CD8-positive, alpha-beta memory T cell (primary cell): ENCODE measurements around the gene DCPS. TPM values are rescaled to one million over a fixed set of nuclear protein-coding genes. Genes with fewer than 3 reads are reported as not detected.
"Not testable (repeated sequence)": the region's sequence is repeated elsewhere in the genome, so short reads cannot be mapped to it uniquely, and the experiment has no call there.

Source experiments
- CTCF ChIA-PET: fragments of 350-600 bp; sonication (Branson Sonifier 250); formaldehyde crosslinking; loops from one replicate; lab custom pipeline; 2021; ENCODE audit warnings: antibody characterized with exemption; lab: Charles Lee
- POLR2A ChIA-PET: fragments of 350-600 bp; sonication (Branson Sonifier 250); formaldehyde crosslinking; loops from one replicate; lab custom pipeline; 2021; ENCODE audit warnings: antibody characterized with exemption; lab: Charles Lee
- DNase-seq, 5 donors: peaks; one replicate each; pipeline versions ENCODE4 v3.0.0 to v3.0.0-alpha.2; 2020 to 2022; ENCODE audit warnings: mixed read lengths in 1 of 5
- H3K27ac ChIP-seq: one replicate; pipeline ENCODE4 v1.7.0; 2013; ENCODE audit warnings: low read depth, mild to moderate bottlenecking, low read length, moderate library complexity
- H3K27me3 ChIP-seq: 2 replicates; pipeline ENCODE4 v1.7.0; 2013; ENCODE audit warnings: low read length, mild to moderate bottlenecking; ENCODE audit not compliant: insufficient read depth, poor library complexity, severe bottlenecking
- H3K36me3 ChIP-seq: 2 replicates; pipeline ENCODE4 v1.7.0; 2013; ENCODE audit warnings: mild to moderate bottlenecking, low read length, moderate library complexity; ENCODE audit not compliant: insufficient read depth
- H3K4me1 ChIP-seq: 2 replicates; pipeline ENCODE4 v1.7.0; 2013; ENCODE audit warnings: mild to moderate bottlenecking, low read length, moderate library complexity; ENCODE audit not compliant: insufficient read depth
- H3K4me3 ChIP-seq: 2 replicates; pipeline ENCODE4 v1.7.0; 2013; ENCODE audit warnings: mild to moderate bottlenecking, low read length
- H3K9me3 ChIP-seq: 2 replicates; pipeline ENCODE4 v1.7.0; 2013; ENCODE audit warnings: mild to moderate bottlenecking, low read length
- H3K27ac Mint-ChIP-seq, 8 donors: one replicate each; pipeline ENCODE4 v1.8.0; 2020 to 2021; ENCODE audit warnings: mixed read lengths in 8 of 8, mild to moderate bottlenecking in 6 of 8, inconsistent platforms in 3 of 8, moderate library complexity in 3 of 8
- H3K27me3 Mint-ChIP-seq, 2 donors: one replicate each; pipeline ENCODE4 v1.8.0; 2020 to 2021; ENCODE audit warnings: mixed read lengths in 2 of 2, mild to moderate bottlenecking in 1 of 2, moderate library complexity in 1 of 2
- H3K36me3 Mint-ChIP-seq, 3 donors: one replicate each; pipeline ENCODE4 v1.8.0; 2020 to 2021; ENCODE audit warnings: mixed read lengths in 3 of 3, inconsistent platforms in 1 of 3, mild to moderate bottlenecking in 1 of 3
- H3K4me1 Mint-ChIP-seq, 3 donors: one replicate each; pipeline ENCODE4 v1.8.0; 2020 to 2021; ENCODE audit warnings: mixed read lengths in 3 of 3, inconsistent platforms in 1 of 3, mild to moderate bottlenecking in 1 of 3
- H3K4me3 Mint-ChIP-seq, 7 donors: one replicate each; pipeline ENCODE4 v1.8.0; 2020 to 2021; ENCODE audit warnings: mixed read lengths in 7 of 7, mild to moderate bottlenecking in 6 of 7, moderate library complexity in 4 of 7, inconsistent platforms in 2 of 7
- H3K9me3 Mint-ChIP-seq, 5 donors: one replicate each; pipeline ENCODE4 v1.8.0; 2020 to 2022; ENCODE audit warnings: mixed read lengths in 5 of 5, mild to moderate bottlenecking in 3 of 5, moderate library complexity in 2 of 5, inconsistent platforms in 1 of 5
- polyA plus RNA-seq: library from polyadenylated mRNA; unstranded; fragments of 300-500 nt; fragmentation: Illumina TruSeq; gene quantifications from one replicate; pipeline ENCODE4 v1.2.3, GENCODE V29; 2021
- total RNA-seq, 2 experiments: library from RNA; stranded (reverse); gene quantifications; one replicate each; pipeline ENCODE4 v1.2.3, GENCODE V29; 2021

DCPS gene
- total and polyA plus RNA-seq, 3 experiments from 2014 or later = 40.0 to 59.6 (median 42.4) TPM

GRCh38 chr11:126394036-126394435 is 90.2 kb downstream of the DCPS start:
- H3K27ac Mint-ChIP-seq = no peak overlapping the region

GRCh38 chr11:126394634-126395072 is 90.8 kb downstream of the DCPS start:
- H3K36me3 Mint-ChIP-seq, H3K4me1 Mint-ChIP-seq, H3K4me1 ChIP-seq, H3K27ac ChIP-seq, DNase-seq, H3K4me3 ChIP-seq, POLR2A ChIA-PET, H3K9me3 Mint-ChIP-seq, H3K27me3 Mint-ChIP-seq, H3K4me3 Mint-ChIP-seq, H3K36me3 ChIP-seq, H3K27me3 ChIP-seq, H3K9me3 ChIP-seq, CTCF ChIA-PET: not testable (repeated sequence)
- H3K27ac Mint-ChIP-seq = peak overlapping the region in 1 of 8 donors; percentile 11

More at GRCh38 chr11:126394036-126394435, 90.2 kb downstream of the DCPS start:
- H3K4me3 ChIP-seq = no peak overlapping the region
- peaks cover 0 to 2% of the 10 kb centered on the region in 2 donors for H3K27me3 Mint-ChIP-seq
- CTCF ChIA-PET = no interaction called here
- H3K27ac ChIP-seq = no peak overlapping the region
- H3K27me3 ChIP-seq = no peaks in the 10 kb centered on the region
- H3K9me3 ChIP-seq = no peaks in the 10 kb centered on the region
- H3K36me3 Mint-ChIP-seq = peaks cover 0 to 1% (median 0%) of the 10 kb centered on the region in 3 donors
- no peaks in the 10 kb centered on the region for H3K4me1 ChIP-seq
- no peaks in the 10 kb centered on the region for H3K9me3 Mint-ChIP-seq
- H3K4me3 Mint-ChIP-seq = no peak overlapping the region
- DNase-seq = no peak
- H3K4me1 Mint-ChIP-seq = peaks cover 0 to 5% (median 0%) of the 10 kb centered on the region in 3 donors
- no peaks in the 10 kb centered on the region for H3K36me3 ChIP-seq
- POLR2A ChIA-PET = no interaction called here

Other genes with a start within 250 kb of the DCPS start
- gene CDON, start 241.2 kb upstream of the DCPS start, total RNA-seq = 1 to 10 TPM; 1.7 to 2.0 TPM
- not detected for gene CDON, start 241.2 kb upstream of the DCPS start, polyA plus RNA-seq
- gene RPUSD4, start 92.4 kb upstream of the DCPS start, total RNA-seq = 10 to 100 TPM; 47.3 to 48.8 TPM
- gene RPUSD4, start 92.4 kb upstream of the DCPS start, polyA plus RNA-seq = 20.4 TPM
- gene FAM118B, start 92.3 kb upstream of the DCPS start, total RNA-seq = 10 to 100 TPM; 17.9 to 19.0 TPM
- 14.2 TPM for gene FAM118B, start 92.3 kb upstream of the DCPS start, polyA plus RNA-seq
- gene SRPRA, start 35.2 kb upstream of the DCPS start, total RNA-seq = 100 to 1,000 TPM; 157 TPM
- 168 TPM for gene SRPRA, start 35.2 kb upstream of the DCPS start, polyA plus RNA-seq
- gene FOXRED1, start 34.9 kb upstream of the DCPS start, total RNA-seq = 10 to 100 TPM; 40.3 to 42.4 TPM
- gene FOXRED1, start 34.9 kb upstream of the DCPS start, polyA plus RNA-seq = 16.3 TPM
- gene TIRAP, start 21.0 kb upstream of the DCPS start, total RNA-seq = 10 to 100 TPM; 10.6 to 11.3 TPM
- 13.0 TPM for gene TIRAP, start 21.0 kb upstream of the DCPS start, polyA plus RNA-seq
- gene ST3GAL4, start 51.6 kb downstream of the DCPS start, total RNA-seq = 10 to 100 TPM; 11.0 to 12.5 TPM
- 8.3 TPM for gene ST3GAL4, start 51.6 kb downstream of the DCPS start, polyA plus RNA-seq